Neutrophil (primary cell): ENCODE results near the gene CGNL1.

Experiments
- H3K27ac ChIP-seq: fragments of 200-600 bp; sonication (generic); 2 replicates; pipeline ENCODE4 v1.5.1; 2016; ENCODE audit warnings: mild to moderate bottlenecking, moderate library complexity
- H3K27me3 ChIP-seq: fragments of 200-600 bp; sonication (generic); 2 replicates; pipeline ENCODE4 v1.6.0; 2016; ENCODE audit warnings: mild to moderate bottlenecking
- H3K36me3 ChIP-seq: fragments of 200-600 bp; sonication (generic); 2 replicates; pipeline ENCODE4 v1.5.1; 2017
- H3K4me1 ChIP-seq, 2 experiments: fragments of 200-600 bp in 1 of 2; sonication (generic) in 1 of 2; 1 replicate in 1 of 2; 2 replicates in 1 of 2; pipeline versions ENCODE4 v1.5.1 to v1.6.1; 2013 to 2016; ENCODE audit warnings: low read depth in 1 of 2, low read length in 1 of 2, mild to moderate bottlenecking in 1 of 2, moderate library complexity in 1 of 2; ENCODE audit not compliant: control insufficient read depth in 1 of 2, insufficient read depth in 1 of 2
- H3K4me3 ChIP-seq, 2 experiments: fragments of 200-600 bp in 1 of 2; sonication (generic) in 1 of 2; 1 replicate in 1 of 2; 2 replicates in 1 of 2; pipeline ENCODE4 v1.5.1; 2013 to 2016; ENCODE audit warnings: low read depth in 1 of 2, low read length in 1 of 2, mild to moderate bottlenecking in 1 of 2, moderate library complexity in 1 of 2
- H3K9me3 ChIP-seq: fragments of 200-600 bp; sonication (generic); 2 replicates; pipeline ENCODE4 v1.5.1; 2016
- TF ChIP-seq, protein P1 (sequence below): fragments of 200-600 bp; sonication (generic); IDR thresholded peaks from 2 replicates; pipeline ENCODE4 v1.5.1; 2016; ENCODE audit warnings: antibody characterized with exemption

The CGNL1 gene

DNA sequence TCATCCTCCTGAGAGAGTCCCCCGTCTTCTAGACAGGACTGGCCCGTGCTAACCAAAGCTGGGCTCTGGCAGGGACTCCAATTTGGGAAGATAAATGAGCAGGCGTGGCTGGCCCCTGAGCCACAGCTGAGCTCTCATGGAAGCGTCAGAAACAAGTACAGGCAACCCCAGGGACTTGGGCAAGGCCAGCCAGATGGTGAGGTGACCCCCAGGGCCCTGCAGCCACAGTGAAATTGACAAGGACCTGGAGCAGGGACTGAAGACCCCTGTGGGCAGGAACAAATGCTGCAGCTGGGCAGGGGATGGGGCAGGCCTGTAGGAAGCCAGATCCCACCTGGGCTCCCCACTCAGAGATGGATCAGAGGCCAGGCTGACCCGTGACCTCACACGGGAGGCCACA is 32.8 kb upstream of the CGNL1 start:
- no peak overlapping the region for H3K4me3 ChIP-seq

DNA sequence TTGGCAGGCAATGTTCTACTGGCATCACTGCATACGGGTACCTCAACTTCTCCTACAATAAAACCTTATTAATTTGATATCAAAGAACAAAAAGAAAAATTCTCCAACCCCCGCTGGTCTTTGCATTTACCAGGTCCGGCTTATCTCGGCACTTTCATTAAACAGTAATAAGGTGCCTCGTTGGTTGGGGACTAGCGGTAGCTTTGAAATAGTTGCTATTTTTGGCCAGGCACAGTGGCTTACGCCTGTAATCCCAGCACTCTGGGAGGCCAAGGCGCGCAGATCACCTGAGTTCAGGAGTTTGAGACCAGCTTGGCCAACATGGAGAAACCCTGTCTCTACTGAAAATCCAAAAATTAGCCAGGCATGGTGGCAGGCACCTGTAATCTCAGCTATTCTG is 32.0 kb upstream of the CGNL1 start:
- H3K36me3 ChIP-seq, result no peaks in the 10 kb centered on the region
- TF ChIP-seq, protein P1, sequence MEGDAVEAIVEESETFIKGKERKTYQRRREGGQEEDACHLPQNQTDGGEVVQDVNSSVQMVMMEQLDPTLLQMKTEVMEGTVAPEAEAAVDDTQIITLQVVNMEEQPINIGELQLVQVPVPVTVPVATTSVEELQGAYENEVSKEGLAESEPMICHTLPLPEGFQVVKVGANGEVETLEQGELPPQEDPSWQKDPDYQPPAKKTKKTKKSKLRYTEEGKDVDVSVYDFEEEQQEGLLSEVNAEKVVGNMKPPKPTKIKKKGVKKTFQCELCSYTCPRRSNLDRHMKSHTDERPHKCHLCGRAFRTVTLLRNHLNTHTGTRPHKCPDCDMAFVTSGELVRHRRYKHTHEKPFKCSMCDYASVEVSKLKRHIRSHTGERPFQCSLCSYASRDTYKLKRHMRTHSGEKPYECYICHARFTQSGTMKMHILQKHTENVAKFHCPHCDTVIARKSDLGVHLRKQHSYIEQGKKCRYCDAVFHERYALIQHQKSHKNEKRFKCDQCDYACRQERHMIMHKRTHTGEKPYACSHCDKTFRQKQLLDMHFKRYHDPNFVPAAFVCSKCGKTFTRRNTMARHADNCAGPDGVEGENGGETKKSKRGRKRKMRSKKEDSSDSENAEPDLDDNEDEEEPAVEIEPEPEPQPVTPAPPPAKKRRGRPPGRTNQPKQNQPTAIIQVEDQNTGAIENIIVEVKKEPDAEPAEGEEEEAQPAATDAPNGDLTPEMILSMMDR, result no peak
- H3K4me1 ChIP-seq, result no peaks in the 10 kb centered on the region
- H3K27me3 ChIP-seq, result no peaks in the 10 kb centered on the region
- no peak overlapping the region for H3K27ac ChIP-seq
- H3K4me3 ChIP-seq, result no peak overlapping the region
- H3K9me3 ChIP-seq, result no peaks in the 10 kb centered on the region

More for the DNA sequence above, 32.8 kb upstream of the CGNL1 start:
- Histone ChIP-seq H3K4me1 (no peaks in the 10 kb centered on the region), H3K36me3 (no peaks in the 10 kb centered on the region), H3K27me3 (no peaks in the 10 kb centered on the region), H3K27ac (no peak overlapping the region), H3K9me3 (no peaks in the 10 kb centered on the region)
- TF ChIP-seq, protein P1, result no peak

DNA sequence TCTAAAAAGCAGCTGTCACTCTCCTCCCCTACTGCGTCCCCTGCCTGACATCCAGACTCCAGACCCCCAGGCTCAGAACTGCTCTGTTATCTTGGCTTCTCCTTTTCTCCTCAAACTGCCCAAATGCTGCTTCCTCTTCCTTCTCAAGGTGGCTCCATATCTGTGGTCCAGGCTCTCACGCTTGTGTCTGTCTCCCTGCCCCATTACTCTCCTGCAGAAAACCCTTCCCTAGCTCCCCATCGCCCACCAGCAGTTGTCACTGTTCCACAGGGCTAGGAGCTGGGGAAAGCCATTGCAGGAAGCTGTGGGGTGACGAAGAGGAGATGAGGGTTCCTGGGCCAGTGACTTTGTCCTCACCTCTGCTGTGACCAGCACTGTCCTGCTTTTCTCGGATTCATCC is 30.7 kb upstream of the CGNL1 start:
- Histone ChIP-seq H3K4me1 (no peaks in the 10 kb centered on the region), H3K4me3 (no peak overlapping the region), H3K36me3 (no peaks in the 10 kb centered on the region), H3K27ac (no peak overlapping the region), H3K27me3 (no peaks in the 10 kb centered on the region), H3K9me3 (no peaks in the 10 kb centered on the region)
- TF ChIP-seq, protein P1, result no peak

DNA sequence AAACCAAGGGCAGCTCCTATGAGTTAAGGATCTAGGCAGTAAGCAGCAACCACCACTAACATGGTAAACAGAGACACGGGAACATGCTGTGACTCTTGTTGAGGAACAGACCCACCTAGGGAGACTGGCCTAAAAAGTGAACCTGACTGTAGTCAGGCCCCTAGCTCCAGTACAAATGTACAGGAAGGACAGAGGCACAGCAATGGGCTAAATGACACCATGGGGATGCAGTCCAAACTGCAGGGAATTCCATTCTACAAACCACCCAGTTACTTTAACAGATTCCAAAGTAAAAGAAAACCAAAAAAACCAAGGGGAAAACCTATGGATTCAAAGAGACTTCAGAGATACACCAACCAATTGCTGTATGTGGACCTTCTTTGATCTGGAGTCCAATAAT is 28.2 kb upstream of the CGNL1 start:
- H3K4me3 ChIP-seq, result no peak overlapping the region
- no peaks in the 10 kb centered on the region for H3K9me3 ChIP-seq
- TF ChIP-seq, protein P1, result no peak
- H3K4me1 ChIP-seq, result no peaks in the 10 kb centered on the region
- no peak overlapping the region for H3K27ac ChIP-seq
- no peaks in the 10 kb centered on the region for H3K36me3 ChIP-seq
- H3K27me3 ChIP-seq, result no peaks in the 10 kb centered on the region

DNA sequence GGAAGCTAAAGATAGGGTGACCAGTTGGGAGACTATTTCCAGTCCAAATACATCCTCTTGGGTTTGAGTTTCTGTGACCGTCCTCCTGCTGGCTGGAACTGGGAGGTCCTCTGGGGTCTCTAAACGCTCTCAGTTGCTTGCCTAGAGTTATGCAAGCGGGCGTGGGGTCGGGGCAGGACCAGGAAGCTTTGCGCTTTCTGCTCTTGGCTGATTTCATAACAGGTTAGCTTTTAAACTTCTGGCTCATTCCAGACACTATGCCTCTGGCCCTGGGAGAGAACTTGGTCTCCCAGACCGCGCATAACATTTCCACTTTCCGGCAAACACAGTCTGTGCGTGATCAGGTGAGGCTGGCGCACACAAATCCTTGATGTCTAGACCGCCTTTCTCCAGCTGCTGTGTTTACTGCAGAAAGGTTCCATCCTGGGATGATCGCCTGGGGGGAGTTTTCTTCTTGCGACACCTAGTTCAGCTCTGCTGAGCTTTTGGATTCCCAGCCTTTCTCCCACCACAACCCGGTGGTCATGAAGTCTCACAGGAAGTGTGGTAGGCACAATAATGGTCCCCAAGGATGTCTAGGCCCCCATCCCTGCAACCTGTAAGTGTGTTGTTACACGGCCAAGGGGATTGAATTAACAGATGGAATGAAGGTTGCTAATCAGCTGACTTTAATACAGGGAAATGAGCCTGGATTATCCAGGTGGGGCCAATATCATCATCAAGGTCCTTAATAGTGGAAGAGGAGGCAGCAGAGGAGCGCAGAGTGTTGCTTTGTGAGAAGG is 23.6 kb upstream of the CGNL1 start:
- peaks cover 32% of the 10 kb centered on the region for H3K27me3 ChIP-seq
- H3K36me3 ChIP-seq, result no peaks in the 10 kb centered on the region
- TF ChIP-seq, protein P1, result no peak
- no peaks in the 10 kb centered on the region for H3K4me1 ChIP-seq
- H3K27ac ChIP-seq, result no peak overlapping the region
- H3K9me3 ChIP-seq, result no peaks in the 10 kb centered on the region
- H3K4me3 ChIP-seq, result no peak overlapping the region
